ENCODE data around the gene IRAK3. TPM values are rescaled to one million over a fixed set of nuclear protein-coding genes. Genes with fewer than 3 reads are reported as not detected.
"Not testable (repeated sequence)": the region's sequence is repeated elsewhere in the genome, so short reads cannot be mapped to it uniquely, and the experiment has no call there.

The IRAK3 gene
- total and polyA plus RNA-seq, 8 donors = 18.5 to 71.7 (median 35.7) TPM

DNA sequence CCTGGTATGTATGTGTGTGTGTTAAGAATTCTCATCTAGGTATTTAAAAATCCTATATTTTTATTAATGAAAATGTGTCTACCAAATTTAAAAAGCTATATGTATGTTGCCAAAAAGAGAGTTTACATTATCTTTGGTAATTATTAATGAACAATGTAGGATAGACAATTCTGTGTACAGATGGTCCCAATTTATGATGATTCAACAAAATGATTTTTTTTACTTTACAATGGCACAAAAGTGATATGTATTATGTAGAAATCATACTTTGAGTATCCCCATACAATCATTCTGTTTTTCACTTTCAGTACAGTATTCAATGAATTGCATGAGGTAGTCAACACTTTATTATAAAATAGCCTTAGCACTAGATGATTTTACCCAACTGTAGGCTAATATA is 39.4 kb downstream of the IRAK3 start:
- DNase-seq (no peak), ATAC-seq (no peak)
- H3K4me1 ChIP-seq = peaks cover 0 to 6% of the 10 kb centered on the region in 2 donors
- H3K9me3 ChIP-seq = no peaks in the 10 kb centered on the region
- no peak overlapping the region for H3K4me3 ChIP-seq
- no peaks in the 10 kb centered on the region for H3K27me3 ChIP-seq
- TF ChIP-seq, protein P1, sequence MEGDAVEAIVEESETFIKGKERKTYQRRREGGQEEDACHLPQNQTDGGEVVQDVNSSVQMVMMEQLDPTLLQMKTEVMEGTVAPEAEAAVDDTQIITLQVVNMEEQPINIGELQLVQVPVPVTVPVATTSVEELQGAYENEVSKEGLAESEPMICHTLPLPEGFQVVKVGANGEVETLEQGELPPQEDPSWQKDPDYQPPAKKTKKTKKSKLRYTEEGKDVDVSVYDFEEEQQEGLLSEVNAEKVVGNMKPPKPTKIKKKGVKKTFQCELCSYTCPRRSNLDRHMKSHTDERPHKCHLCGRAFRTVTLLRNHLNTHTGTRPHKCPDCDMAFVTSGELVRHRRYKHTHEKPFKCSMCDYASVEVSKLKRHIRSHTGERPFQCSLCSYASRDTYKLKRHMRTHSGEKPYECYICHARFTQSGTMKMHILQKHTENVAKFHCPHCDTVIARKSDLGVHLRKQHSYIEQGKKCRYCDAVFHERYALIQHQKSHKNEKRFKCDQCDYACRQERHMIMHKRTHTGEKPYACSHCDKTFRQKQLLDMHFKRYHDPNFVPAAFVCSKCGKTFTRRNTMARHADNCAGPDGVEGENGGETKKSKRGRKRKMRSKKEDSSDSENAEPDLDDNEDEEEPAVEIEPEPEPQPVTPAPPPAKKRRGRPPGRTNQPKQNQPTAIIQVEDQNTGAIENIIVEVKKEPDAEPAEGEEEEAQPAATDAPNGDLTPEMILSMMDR (IDR thresholded peaks at IDR 0.05) = no peak
- intact Hi-C loops (cut with DNase I) = no loop called here
- H3K36me3 ChIP-seq = peaks cover 0 to 88% of the 10 kb centered on the region in 2 donors
- H3K27ac ChIP-seq = no peak overlapping the region

DNA sequence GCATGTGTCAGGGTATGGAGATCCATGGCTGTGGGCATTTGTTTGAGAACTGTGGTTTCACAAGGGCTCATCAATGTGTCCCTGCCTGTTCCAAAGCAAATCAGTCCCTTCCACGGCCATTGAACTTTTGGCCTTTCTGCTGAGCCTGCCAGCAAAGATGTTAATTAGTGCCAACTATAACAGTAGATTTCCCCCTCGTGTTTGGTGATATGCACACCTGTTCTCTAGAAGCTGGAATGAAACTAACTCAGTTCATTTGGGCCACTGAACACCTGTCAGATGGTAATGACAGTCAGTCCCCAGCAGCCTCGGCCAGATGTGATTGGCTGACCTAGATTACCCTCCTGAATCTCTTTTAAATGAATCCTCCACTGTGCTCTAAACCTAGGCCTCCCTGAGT is 43.2 kb downstream of the IRAK3 start:
- no peaks in the 10 kb centered on the region for H3K9me3 ChIP-seq
- ATAC-seq = no peak
- intact Hi-C loops (cut with DNase I) = no loop called here
- H3K27me3 ChIP-seq = no peaks in the 10 kb centered on the region
- peaks cover 0 to 35% of the 10 kb centered on the region in 2 donors for H3K4me1 ChIP-seq
- no peak for DNase-seq
- peaks cover 0 to 56% of the 10 kb centered on the region in 2 donors for H3K36me3 ChIP-seq
- H3K27ac ChIP-seq = no peak overlapping the region
- H3K4me3 ChIP-seq = no peak overlapping the region
- TF ChIP-seq, protein P1 (IDR thresholded peaks at IDR 0.05) = no peak

- Histone ChIP-seq H3K4me1 (peaks cover 0 to 53% of the 10 kb centered on the region in 2 donors), H3K36me3 (peaks cover 0 to 47% of the 10 kb centered on the region in 2 donors), H3K27ac (peak overlapping the region in 1 of 2 donors; percentile 71)
- H3K4me3 ChIP-seq; intact Hi-C loops (cut with DNase I); H3K9me3 ChIP-seq; H3K27me3 ChIP-seq: not testable (repeated sequence)
- DNase-seq = peak in 2 of 4 donors; percentile 56 to 69
- ATAC-seq = peak; percentile 73
Observed at GRCh38 chr12:66234037-66234693, 45.2 kb downstream of the IRAK3 start.

DNA sequence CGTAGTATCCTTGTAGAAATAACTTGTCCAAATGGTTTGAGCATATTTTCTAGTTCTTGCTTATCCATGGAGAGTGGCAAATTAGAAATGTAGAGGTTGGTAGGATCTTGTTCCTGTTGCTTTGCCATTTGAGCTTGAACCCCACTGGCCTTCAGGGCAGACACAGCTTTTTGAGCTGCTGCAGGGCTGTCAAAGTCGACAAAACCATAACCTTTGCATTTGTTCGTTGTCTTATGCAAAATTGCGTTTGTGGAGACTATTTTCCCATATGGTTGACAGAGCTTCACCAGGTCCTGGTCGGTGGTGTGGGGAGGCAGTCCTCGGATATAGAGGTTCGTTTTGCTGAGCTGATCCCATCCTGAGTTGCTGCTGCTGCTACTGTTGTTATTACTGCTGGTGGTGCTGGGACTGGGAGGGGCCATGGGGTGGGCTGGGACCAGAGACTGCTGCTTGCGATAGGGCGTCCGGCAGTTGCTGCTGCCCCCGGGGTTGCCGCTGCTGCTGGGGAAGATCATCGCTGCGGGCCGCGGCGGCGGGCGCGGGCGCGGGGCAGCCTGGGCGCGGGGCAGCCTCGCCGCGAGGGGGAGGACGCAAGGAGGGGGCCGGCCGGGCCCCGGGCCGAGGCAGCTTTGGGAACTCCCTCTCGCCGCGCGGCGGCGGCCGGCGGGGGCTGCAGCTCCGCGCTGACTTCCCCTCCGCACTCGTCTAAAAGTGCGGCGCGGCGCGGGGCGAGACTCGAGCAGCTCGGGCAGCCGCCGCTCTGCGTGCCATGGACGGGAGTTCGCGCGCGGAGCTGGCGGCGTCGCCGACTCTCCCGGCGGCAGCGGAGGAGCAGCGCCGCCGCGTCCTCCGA is 46.0 kb downstream of the IRAK3 start:
- H3K9me3 ChIP-seq; intact Hi-C loops (cut with DNase I); H3K27me3 ChIP-seq: not testable (repeated sequence)
- Histone ChIP-seq H3K4me3 (peak overlapping the region; percentile 38 to 39), H3K36me3 (peaks cover 0 to 41% of the 10 kb centered on the region in 2 donors), H3K27ac (peak overlapping the region in 1 of 2 donors; percentile 71), H3K4me1 (peaks cover 0 to 62% of the 10 kb centered on the region in 2 donors)
- peak; percentile 48 to 95 (median 63) for DNase-seq
- peak; percentile 83 for ATAC-seq

DNA sequence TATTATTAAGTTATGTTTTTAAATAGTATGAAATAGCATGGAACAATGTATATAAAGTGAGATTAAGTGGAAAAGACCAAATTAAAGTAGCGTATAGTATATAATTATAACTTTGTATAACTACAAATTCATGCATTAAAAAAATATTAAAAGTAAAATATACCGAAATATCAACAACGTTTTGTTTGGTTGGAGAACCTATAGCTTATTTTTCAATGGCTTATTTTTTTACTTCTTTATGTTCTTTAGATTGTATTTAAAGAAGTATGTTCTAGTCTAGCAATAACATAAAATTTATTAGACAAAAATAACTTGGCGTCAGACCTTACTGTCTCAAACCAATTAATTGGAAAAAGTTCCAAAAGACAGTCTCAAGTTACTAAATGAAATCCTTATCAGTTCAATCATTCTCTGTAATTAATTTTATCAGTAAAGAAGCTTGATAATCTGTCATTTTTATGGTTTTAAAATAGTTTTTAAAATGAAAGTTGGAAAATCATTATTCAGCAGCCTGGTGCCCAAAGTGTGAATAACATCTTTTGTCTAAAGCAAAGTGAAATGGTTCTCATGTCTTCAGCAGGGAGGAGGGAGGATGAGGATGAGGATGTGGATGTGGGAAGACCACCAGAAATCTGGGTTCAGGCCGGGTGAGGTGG is 46.7 kb downstream of the IRAK3 start:
- DNase-seq = no peak

DNA sequence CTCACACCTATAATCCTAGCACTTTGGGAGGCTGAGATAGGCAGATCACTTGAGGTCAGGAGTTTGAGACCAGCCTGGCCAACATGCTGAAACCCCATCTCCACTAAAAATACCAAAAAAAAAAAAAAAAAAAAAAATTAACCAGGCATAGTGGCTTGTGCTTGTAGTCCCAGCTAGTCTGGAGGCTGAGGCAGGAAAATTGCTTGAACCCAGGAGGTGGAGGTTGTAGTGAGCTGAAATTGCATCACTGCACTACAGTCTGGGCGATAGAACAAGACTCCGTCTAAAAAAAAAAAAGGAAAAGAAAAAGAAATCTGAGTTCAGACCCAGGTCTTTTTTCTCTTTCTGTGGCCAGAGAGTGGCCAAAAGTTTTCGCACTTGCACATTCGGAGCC is 47.3 kb downstream of the IRAK3 start:
- H3K4me1 ChIP-seq = peaks cover 0 to 74% of the 10 kb centered on the region in 2 donors
- DNase-seq; H3K27me3 ChIP-seq; ATAC-seq; H3K9me3 ChIP-seq; H3K4me3 ChIP-seq; intact Hi-C loops (cut with DNase I): not testable (repeated sequence)
- H3K36me3 ChIP-seq = peaks cover 0 to 29% of the 10 kb centered on the region in 2 donors
- H3K27ac ChIP-seq = peak overlapping the region in 1 of 2 donors; percentile 60

More for the DNA sequence above, 46.7 kb downstream of the IRAK3 start:
- intact Hi-C loops (cut with DNase I) = no loop called here
- Histone ChIP-seq H3K27me3 (no peaks in the 10 kb centered on the region), H3K27ac (peak overlapping the region in 1 of 2 donors; percentile 64), H3K36me3 (peaks cover 0 to 34% of the 10 kb centered on the region in 2 donors), H3K4me3 (peak overlapping the region; percentile 38 to 39), H3K9me3 (no peaks in the 10 kb centered on the region), H3K4me1 (peaks cover 0 to 69% of the 10 kb centered on the region in 2 donors)
- no peak for ATAC-seq
- TF ChIP-seq, protein P1 (IDR thresholded peaks at IDR 0.05) = no peak
